SK-N-SH treated with all-trans-retinoic acid at 6 μM for 48 hours (cell line): ENCODE measurements around the gene FRS2.
A peak's percentile ranks its signal among the peaks of the same experiment; 100 is the strongest.

ENCODE experiments used
- ATAC-seq: fragments of 200-7000 bp; cut with Tn5 transposase; 3 replicates; pipeline ENCODE4 v1.9.1; 2020; ENCODE audit warnings: mild to moderate bottlenecking, moderate library complexity
- ARNTL ChIP-seq: fragments of 450-650 bp; formaldehyde crosslinking; IDR thresholded peaks from 2 replicates; pipeline ENCODE4 v1.5.0; 2020; ENCODE audit warnings: low read depth, mild to moderate bottlenecking, moderate library complexity, borderline replicate concordance
- CSDC2 ChIP-seq: fragments of 250-450 bp; sonication (Bioruptor Pico); IDR thresholded peaks from 2 replicates; pipeline ENCODE4 v1.5.0; 2020; ENCODE audit warnings: mild to moderate bottlenecking, moderate library complexity
- ESRRG ChIP-seq: fragments of 250-450 bp; sonication (Bioruptor Pico); IDR thresholded peaks from 2 replicates; pipeline ENCODE4 v1.6.1; 2021; ENCODE audit warnings: mild to moderate bottlenecking
- ISL1 ChIP-seq: fragments of 250-450 bp; sonication (Bioruptor Pico); IDR thresholded peaks from 2 replicates; pipeline ENCODE4 v2.1.2; 2022; ENCODE audit warnings: mild to moderate bottlenecking, moderate library complexity
- OSR1 ChIP-seq: fragments of 250-450 bp; sonication (Bioruptor Pico); IDR thresholded peaks from 2 replicates; pipeline ENCODE4 v1.8.0; 2022; ENCODE audit warnings: moderate library complexity, mild to moderate bottlenecking, inconsistent platforms
- POU6F1 ChIP-seq: fragments of 250-450 bp; sonication (Bioruptor Pico); IDR thresholded peaks from 2 replicates; pipeline ENCODE4 v1.8.0; 2021; ENCODE audit warnings: low read depth, mild to moderate bottlenecking, moderate library complexity, borderline replicate concordance
- PPARA ChIP-seq: fragments of 250-450 bp; sonication (Bioruptor Pico); IDR thresholded peaks from 2 replicates; pipeline ENCODE4 v1.5.0; 2020; ENCODE audit warnings: mild to moderate bottlenecking, borderline replicate concordance
- RARB ChIP-seq: fragments of 250-450 bp; sonication (Bioruptor Pico); IDR thresholded peaks from 2 replicates; pipeline ENCODE4 v1.8.0; 2021; ENCODE audit warnings: mild to moderate bottlenecking, moderate library complexity
- SNAI2 ChIP-seq: fragments of 250-450 bp; sonication (Bioruptor Pico); IDR thresholded peaks from 2 replicates; pipeline ENCODE4 v1.5.0; 2020; ENCODE audit warnings: mild to moderate bottlenecking, moderate library complexity
- TCF4 ChIP-seq: fragments of 250-450 bp; sonication (Bioruptor Pico); IDR thresholded peaks from 2 replicates; pipeline ENCODE4 v1.8.0; 2021; ENCODE audit warnings: mild to moderate bottlenecking, moderate library complexity, borderline replicate concordance
- TOX ChIP-seq: fragments of 250-450 bp; sonication (Bioruptor Pico); IDR thresholded peaks from 2 replicates; pipeline ENCODE4 v1.8.0; 2021; ENCODE audit warnings: mild to moderate bottlenecking, moderate library complexity, borderline replicate concordance
- TSHZ2 ChIP-seq: fragments of 250-450 bp; sonication (Bioruptor Pico); IDR thresholded peaks from 2 replicates; pipeline ENCODE4 v1.5.0; 2020; ENCODE audit warnings: mild to moderate bottlenecking, moderate library complexity
- ZC3H10 ChIP-seq: fragments of 250-450 bp; sonication (Bioruptor Pico); IDR thresholded peaks from 2 replicates; pipeline ENCODE4 v1.5.1; 2021; ENCODE audit warnings: mild to moderate bottlenecking, moderate library complexity
- ZFP3 ChIP-seq: fragments of 250-450 bp; sonication (Bioruptor Pico); IDR thresholded peaks from 2 replicates; pipeline ENCODE4 v1.5.0; 2020; ENCODE audit warnings: mild to moderate bottlenecking, moderate library complexity
- ZNF565 ChIP-seq: fragments of 450-650 bp; formaldehyde crosslinking; conservative IDR thresholded peaks from 2 replicates; pipeline ENCODE4 v1.5.0; 2020; ENCODE audit warnings: low read depth, mild to moderate bottlenecking, moderate library complexity
- ZNF8 ChIP-seq: fragments of 450-650 bp; formaldehyde crosslinking; IDR thresholded peaks from 2 replicates; pipeline ENCODE4 v1.5.0; 2020; ENCODE audit warnings: mild to moderate bottlenecking, moderate library complexity
- TF ChIP-seq, protein P1 (sequence below): fragments of 250-450 bp; sonication (Bioruptor Pico); IDR thresholded peaks from 2 replicates; pipeline ENCODE4 v1.5.1; 2020; ENCODE audit warnings: low read depth, mild to moderate bottlenecking, moderate library complexity
- TF ChIP-seq, protein P2 (sequence below): fragments of 250-450 bp; sonication (Bioruptor Pico); IDR thresholded peaks from 2 replicates; pipeline ENCODE4 v1.8.0; 2020; ENCODE audit warnings: mild to moderate bottlenecking, moderate library complexity, borderline replicate concordance

Gene FRS2

GRCh38 chr12:69553628-69554248, 83.5 kb downstream of the FRS2 start (continued):
- TF ChIP-seq, protein P1, sequence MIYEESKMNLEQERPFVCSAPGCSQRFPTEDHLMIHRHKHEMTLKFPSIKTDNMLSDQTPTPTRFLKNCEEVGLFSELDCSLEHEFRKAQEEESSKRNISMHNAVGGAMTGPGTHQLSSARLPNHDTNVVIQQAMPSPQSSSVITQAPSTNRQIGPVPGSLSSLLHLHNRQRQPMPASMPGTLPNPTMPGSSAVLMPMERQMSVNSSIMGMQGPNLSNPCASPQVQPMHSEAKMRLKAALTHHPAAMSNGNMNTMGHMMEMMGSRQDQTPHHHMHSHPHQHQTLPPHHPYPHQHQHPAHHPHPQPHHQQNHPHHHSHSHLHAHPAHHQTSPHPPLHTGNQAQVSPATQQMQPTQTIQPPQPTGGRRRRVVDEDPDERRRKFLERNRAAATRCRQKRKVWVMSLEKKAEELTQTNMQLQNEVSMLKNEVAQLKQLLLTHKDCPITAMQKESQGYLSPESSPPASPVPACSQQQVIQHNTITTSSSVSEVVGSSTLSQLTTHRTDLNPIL (CRISPR knock-in tag) = no peak
- no peak for TF ChIP-seq SNAI2 (CRISPR knock-in tag)
- no peak for TF ChIP-seq ESRRG (CRISPR knock-in tag)
- no peak for TF ChIP-seq TOX (CRISPR knock-in tag)
- no peak for TF ChIP-seq ZNF8 (CRISPR knock-in tag)
- no peak for TF ChIP-seq ISL1 (CRISPR knock-in tag)
- no peak for TF ChIP-seq RARB (CRISPR knock-in tag)
- TF ChIP-seq, protein P2, sequence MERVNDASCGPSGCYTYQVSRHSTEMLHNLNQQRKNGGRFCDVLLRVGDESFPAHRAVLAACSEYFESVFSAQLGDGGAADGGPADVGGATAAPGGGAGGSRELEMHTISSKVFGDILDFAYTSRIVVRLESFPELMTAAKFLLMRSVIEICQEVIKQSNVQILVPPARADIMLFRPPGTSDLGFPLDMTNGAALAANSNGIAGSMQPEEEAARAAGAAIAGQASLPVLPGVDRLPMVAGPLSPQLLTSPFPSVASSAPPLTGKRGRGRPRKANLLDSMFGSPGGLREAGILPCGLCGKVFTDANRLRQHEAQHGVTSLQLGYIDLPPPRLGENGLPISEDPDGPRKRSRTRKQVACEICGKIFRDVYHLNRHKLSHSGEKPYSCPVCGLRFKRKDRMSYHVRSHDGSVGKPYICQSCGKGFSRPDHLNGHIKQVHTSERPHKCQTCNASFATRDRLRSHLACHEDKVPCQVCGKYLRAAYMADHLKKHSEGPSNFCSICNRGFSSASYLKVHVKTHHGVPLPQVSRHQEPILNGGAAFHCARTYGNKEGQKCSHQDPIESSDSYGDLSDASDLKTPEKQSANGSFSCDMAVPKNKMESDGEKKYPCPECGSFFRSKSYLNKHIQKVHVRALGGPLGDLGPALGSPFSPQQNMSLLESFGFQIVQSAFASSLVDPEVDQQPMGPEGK (CRISPR knock-in tag) = no peak
- no peak for TF ChIP-seq CSDC2 (CRISPR knock-in tag)
- TF ChIP-seq, all 23 proteins: peak for 0

DNA sequence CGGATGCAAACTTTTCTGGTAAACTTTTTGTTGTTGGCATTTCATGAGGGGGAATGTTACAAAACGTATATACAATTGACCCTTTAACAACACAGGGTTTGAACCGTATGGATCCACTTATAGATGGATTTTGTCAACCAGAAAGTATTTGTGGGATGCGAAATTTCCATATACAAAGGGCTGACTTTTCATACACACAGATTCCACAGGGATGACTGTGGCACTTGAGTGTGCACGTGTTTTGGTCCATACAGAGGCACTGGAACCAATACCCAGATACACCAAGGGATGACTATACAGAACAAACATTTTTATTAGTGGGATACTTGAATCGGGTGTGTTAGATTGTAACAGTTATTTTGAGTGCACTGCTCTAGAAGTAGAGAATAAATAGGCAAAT, 85.3 kb downstream of the FRS2 start:
- ATAC-seq = peak; percentile 91
- TF ChIP-seq TSHZ2 (no peak), ZFP3 (CRISPR knock-in tag) (no peak), ARNTL (CRISPR knock-in tag) (no peak), ZNF8 (CRISPR knock-in tag) (no peak), TCF4 (CRISPR knock-in tag) (no peak), TOX (CRISPR knock-in tag) (no peak), ZC3H10 (CRISPR knock-in tag) (no peak)
- TF ChIP-seq, protein P1 (CRISPR knock-in tag) = no peak
- TF ChIP-seq, all 23 proteins: peak for 0

DNA sequence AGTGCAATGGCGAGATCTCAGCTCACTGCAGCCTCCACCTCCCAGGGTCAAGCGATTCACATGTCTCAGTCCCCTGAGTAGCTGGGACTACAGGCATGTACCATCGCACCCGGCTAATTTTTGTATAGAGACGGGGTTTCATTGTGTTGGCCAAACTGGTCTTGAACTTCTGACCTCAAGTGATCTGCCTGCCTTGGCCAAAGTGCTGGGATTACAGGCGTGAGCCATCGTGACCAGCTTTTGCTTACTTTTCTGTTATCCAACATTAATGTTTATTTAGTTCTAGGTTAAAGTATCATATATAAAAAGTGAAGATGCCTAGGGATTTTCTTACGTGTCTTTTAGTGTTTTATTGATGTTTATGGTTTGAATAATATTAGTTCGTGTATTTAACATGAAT, 86.2 kb downstream of the FRS2 start:
- no peak for ATAC-seq
- TF ChIP-seq POU6F1 (no peak), TOX (CRISPR knock-in tag) (no peak), ZNF8 (CRISPR knock-in tag) (no peak), TCF4 (CRISPR knock-in tag) (no peak), SNAI2 (CRISPR knock-in tag) (no peak), TSHZ2 (no peak), OSR1 (CRISPR knock-in tag) (no peak), CSDC2 (CRISPR knock-in tag) (no peak), ZNF565 (CRISPR knock-in tag) (no peak), ZC3H10 (CRISPR knock-in tag) (no peak), PPARA (no peak)
- TF ChIP-seq, protein P1 (CRISPR knock-in tag) = no peak
- TF ChIP-seq, protein P2 (CRISPR knock-in tag) = no peak
